NCI-H128 (cell line): Measurements from ENCODE around the gene FOXB2.
"Not testable (repeated sequence)": the region's sequence is repeated elsewhere in the genome, so short reads cannot be mapped to it uniquely, and the experiment has no call there.

ENCODE experiments used
- DNase-seq: peaks from one replicate; lab custom pipeline; 2025; ENCODE audit not compliant: unreplicated experiment; lab: John Stamatoyannopoulos, UW

Gene FOXB2

GRCh38 chr9:77016121-77016525, 3.3 kb upstream of the FOXB2 start:
- no peak for DNase-seq

- no peak for DNase-seq
Observed at GRCh38 chr9:77016526-77017504, 2.6 kb upstream of the FOXB2 start.

- no peak for DNase-seq
Observed at GRCh38 chr9:77017505-77017894, 2.0 kb upstream of the FOXB2 start.

GRCh38 chr9:77018058-77018968, 1.1 kb upstream of the FOXB2 start:
- DNase-seq, result no peak

GRCh38 chr9:77018969-77019235, 553 bp upstream of the FOXB2 start:
- DNase-seq, result no peak

- no peak for DNase-seq
Observed at GRCh38 chr9:77019926-77020412, 514 bp downstream of the FOXB2 start.

GRCh38 chr9:77020413-77021290, 1.2 kb downstream of the FOXB2 start:
- DNase-seq, result no peak

GRCh38 chr9:77021291-77021894, 1.9 kb downstream of the FOXB2 start:
- DNase-seq, result no peak

- DNase-seq, result no peak
Observed at GRCh38 chr9:77021922-77022782, 2.7 kb downstream of the FOXB2 start.

GRCh38 chr9:77022783-77023440, 3.5 kb downstream of the FOXB2 start:
- DNase-seq, result no peak

- DNase-seq, result no peak
Observed at GRCh38 chr9:77023726-77024125, 4.3 kb downstream of the FOXB2 start.

- no peak for DNase-seq
Observed at GRCh38 chr9:77024776-77025545, 5.5 kb downstream of the FOXB2 start.

GRCh38 chr9:77028478-77028877, 9.0 kb downstream of the FOXB2 start:
- no peak for DNase-seq

GRCh38 chr9:77030045-77030444, 10.6 kb downstream of the FOXB2 start:
- no peak for DNase-seq

GRCh38 chr9:77038281-77039036, 19.0 kb downstream of the FOXB2 start:
- no peak for DNase-seq

- no peak for DNase-seq
Observed at GRCh38 chr9:77040340-77040739, 20.9 kb downstream of the FOXB2 start.

- not testable (repeated sequence) for DNase-seq
Observed at GRCh38 chr9:77043743-77044142, 24.3 kb downstream of the FOXB2 start.
